HFF-Myc (cell line): ENCODE measurements around the gene ZNF467.

Source experiments
- DNase-seq: peaks from one replicate; pipeline ENCODE4 v3.0.0-alpha.2; 2011; ENCODE audit warnings: low read depth; ENCODE audit errors: extremely low read depth
- H3K4me3 ChIP-seq: replicated peaks from 2 replicates; pipeline ENCODE4 v1.5.1; 2011; ENCODE audit warnings: low read depth, mild to moderate bottlenecking, control low read depth, low read length
- CTCF ChIP-seq: IDR thresholded peaks from 2 replicates; pipeline ENCODE4 v1.5.1; 2012; ENCODE audit warnings: mild to moderate bottlenecking, low read depth, low read length, control low read depth; ENCODE audit errors: missing control alignments

The ZNF467 gene

GRCh38 chr7:149819141-149819960 lies 46.0 kb upstream of the ZNF467 start:
- no peak overlapping the region for H3K4me3 ChIP-seq
- no peak for TF ChIP-seq CTCF
- no peak for DNase-seq

- DNase-seq: no peak
- no peak overlapping the region for H3K4me3 ChIP-seq
- no peak for TF ChIP-seq CTCF
Measured at GRCh38 chr7:149818536-149818840, 45.1 kb upstream of the ZNF467 start.

- no peak for DNase-seq
- no peak for TF ChIP-seq CTCF
- H3K4me3 ChIP-seq: no peak overlapping the region
Measured at GRCh38 chr7:149817836-149818535, 44.6 kb upstream of the ZNF467 start.

GRCh38 chr7:149817301-149817771 lies 43.9 kb upstream of the ZNF467 start:
- no peak for DNase-seq
- no peak for TF ChIP-seq CTCF
- H3K4me3 ChIP-seq: no peak overlapping the region

- no peak for TF ChIP-seq CTCF
- no peak overlapping the region for H3K4me3 ChIP-seq
- no peak for DNase-seq
Measured at GRCh38 chr7:149816794-149817193, 43.4 kb upstream of the ZNF467 start.

- TF ChIP-seq CTCF: no peak
- no peak overlapping the region for H3K4me3 ChIP-seq
- DNase-seq: no peak
Measured at GRCh38 chr7:149816267-149816751, 42.9 kb upstream of the ZNF467 start.
